HG03442 (cell line): ENCODE data around the gene TMX2.
"Not testable (repeated sequence)": the region's sequence is repeated elsewhere in the genome, so short reads cannot be mapped to it uniquely, and the experiment has no call there.

Source experiments
- ATAC-seq: cut with Tn5 transposase; IDR thresholded peaks from one replicate; pipeline ENCODE4 v1.9.1; 2021; ENCODE audit warnings: mild to moderate bottlenecking, moderate library complexity; ENCODE audit not compliant: unreplicated experiment

The TMX2 gene

GRCh38 chr11:57712256-57713150, at the start of gene TMX2:
TMX2 (plus strand) TSS chr11:57712593; CDS start chr11:57712619, 26 bp downstream.
- ATAC-seq, result peak; percentile 95

GRCh38 chr11:57662893-57663292, 49.5 kb upstream of the TMX2 start:
- ATAC-seq, result no peak

- no peak for ATAC-seq
Measured at GRCh38 chr11:57663975-57664374, 48.4 kb upstream of the TMX2 start.

- ATAC-seq, result peak; percentile 58
Measured at GRCh38 chr11:57667117-57667735, 45.2 kb upstream of the TMX2 start.

GRCh38 chr11:57667736-57668433, 44.5 kb upstream of the TMX2 start, which contains the start of gene ZDHHC5:
ZDHHC5 (plus strand) TSS chr11:57668114; CDS start chr11:57673091, 4,977 bp downstream.
- ATAC-seq, result peak; percentile 83

GRCh38 chr11:57668434-57668782, 44.0 kb upstream of the TMX2 start:
- ATAC-seq, result peak; percentile 2

GRCh38 chr11:57674251-57674650, 38.1 kb upstream of the TMX2 start:
- no peak for ATAC-seq

- ATAC-seq, result no peak
Measured at GRCh38 chr11:57675176-57675941, 37.0 kb upstream of the TMX2 start.

GRCh38 chr11:57679396-57679795, 33.0 kb upstream of the TMX2 start:
- ATAC-seq, result no peak

GRCh38 chr11:57680552-57680874, 31.9 kb upstream of the TMX2 start:
- ATAC-seq, result no peak

GRCh38 chr11:57681168-57681567, 31.2 kb upstream of the TMX2 start:
- no peak for ATAC-seq

- not testable (repeated sequence) for ATAC-seq
Measured at GRCh38 chr11:57690474-57690873, 21.9 kb upstream of the TMX2 start.

GRCh38 chr11:57698843-57699365, 13.5 kb upstream of the TMX2 start:
- no peak for ATAC-seq

- ATAC-seq, result no peak
Measured at GRCh38 chr11:57699813-57700212, 12.6 kb upstream of the TMX2 start.

GRCh38 chr11:57700425-57700824, 12.0 kb upstream of the TMX2 start:
- no peak for ATAC-seq

GRCh38 chr11:57703341-57703740, 9.1 kb upstream of the TMX2 start:
- no peak for ATAC-seq

GRCh38 chr11:57704932-57705331, 7.5 kb upstream of the TMX2 start:
- ATAC-seq, result no peak

GRCh38 chr11:57705432-57705831, 7.0 kb upstream of the TMX2 start:
- not testable (repeated sequence) for ATAC-seq

- ATAC-seq, result no peak
Measured at GRCh38 chr11:57709802-57710367, 2.5 kb upstream of the TMX2 start.
